K562 (cell line): ENCODE data around the gene NAA80. TPM values are rescaled to one million over a fixed set of nuclear protein-coding genes. Genes with fewer than 3 reads are reported as not detected.

Source experiments
- BRD9 ChIP-seq: fragments of 450-650 bp; IDR thresholded peaks from 2 replicates; pipeline ENCODE4 v1.6.1; 2018; ENCODE audit warnings: low read depth; ENCODE audit not compliant: partially characterized antibody
- CHD7 ChIP-seq: fragments of 200-600 bp; sonication (generic); IDR thresholded peaks from one replicate; pipeline ENCODE4 v1.6.1; 2012; ENCODE audit warnings: mild to moderate bottlenecking, low read depth, low read length, inconsistent platforms
- CREM ChIP-seq: IDR thresholded peaks from 2 replicates; pipeline ENCODE4 v1.6.1; 2014; ENCODE audit warnings: antibody characterized with exemption, low read depth
- HCFC1 ChIP-seq: IDR thresholded peaks from 2 replicates; pipeline ENCODE4 v1.6.1; 2012; ENCODE audit warnings: low read depth, low read length, improper control_type of control experiment
- HMBOX1 ChIP-seq: sonication (generic); IDR thresholded peaks from 2 replicates; pipeline ENCODE4 v1.6.1; 2016
- HNRNPLL ChIP-seq: fragments of 200-400 bp; formaldehyde crosslinking; IDR thresholded peaks from 2 replicates; pipeline ENCODE4 v1.6.1; 2017; ENCODE audit warnings: low read length, low read depth, mild to moderate bottlenecking; ENCODE audit not compliant: poor library complexity, severe bottlenecking
- KDM5B ChIP-seq: fragments of 200-600 bp; sonication (generic); IDR thresholded peaks from 2 replicates; pipeline ENCODE4 v1.6.1; 2012; ENCODE audit warnings: low read depth, mild to moderate bottlenecking, moderate library complexity, low read length, control low read depth, inconsistent platforms; ENCODE audit not compliant: insufficient replicate concordance
- NBN ChIP-seq: fragments of 450-650 bp; IDR thresholded peaks from 2 replicates; pipeline ENCODE4 v1.6.1; 2016; ENCODE audit warnings: low read depth, mild to moderate bottlenecking
- NFIC ChIP-seq: fragments of 450-650 bp; IDR thresholded peaks from 2 replicates; pipeline ENCODE4 v1.6.1; 2017; ENCODE audit warnings: mild to moderate bottlenecking, inconsistent platforms
- PHF8 ChIP-seq: fragments of 200-600 bp; sonication (generic); IDR thresholded peaks from 2 replicates; pipeline ENCODE4 v1.6.1; 2012; ENCODE audit warnings: mixed run types, mild to moderate bottlenecking, inconsistent platforms, low read length, moderate library complexity, borderline replicate concordance
- PKNOX1 ChIP-seq: fragments of 450-650 bp; IDR thresholded peaks from 2 replicates; pipeline ENCODE4 v1.6.1; 2016
- SMAD1 ChIP-seq: fragments of 150-350 bp; IDR thresholded peaks from 2 replicates; pipeline ENCODE4 v1.6.1; 2014; ENCODE audit warnings: low read length, low read depth; ENCODE audit not compliant: partially characterized antibody
- ZBTB1 ChIP-seq: sonication (generic); formaldehyde crosslinking; IDR thresholded peaks from 2 replicates; pipeline ENCODE4 v1.8.1; 2023; ENCODE audit warnings: missing genetic modification reagents, low read depth, mild to moderate bottlenecking, borderline replicate concordance
- ZFP36 ChIP-seq: fragments of 150-350 bp; IDR thresholded peaks from 2 replicates; pipeline ENCODE4 v1.6.1; 2018; ENCODE audit warnings: low read length, low read depth; ENCODE audit not compliant: partially characterized antibody
- polyA plus RNA-seq, 8 experiments: library from polyadenylated mRNA; depleted of rRNA in 4 of 8; stranded (reverse) in 5 of 8; unstranded in 3 of 8; fragments of >200 nt; fragmentation: Nextera tagmentation in 2 of 8; fragmentation: Illumina TruSeq in 1 of 8; extraction: Ambion mirVana in 2 of 8; extraction: Trizol in 1 of 8; gene quantifications; 2 replicates each; pipeline versions ENCODE4 v1.2.1 to v1.2.3, GENCODE V29; 2011 to 2014; ENCODE audit warnings: inconsistent platforms in 1 of 8, missing spikeins in 1 of 8
- total RNA-seq, 7 experiments: library from RNA; depleted of rRNA in 6 of 7; stranded (reverse); fragments of >200 nt in 6 of 7; fragmentation: Illumina TruSeq in 2 of 7; extraction: Trizol in 2 of 7; gene quantifications; 2 replicates each; pipeline versions ENCODE4 v1.2.1 to v1.2.3, GENCODE V29; 2011 to 2021; ENCODE audit warnings: low replicate concordance in 1 of 7

NAA80 gene
- total and polyA plus RNA-seq, 9 of the 15 experiments (the other 6 are each of a cell fraction or from before 2014, with no cell fraction given) = 0.82 to 24.0 (median 8.6) TPM

GRCh38 chr3:50303013-50303815, 4.0 kb upstream of the NAA80 start, which contains the start of gene HYAL1 (continued):
- TF ChIP-seq CHD7 (no peak), BRD9 (no peak), PKNOX1 (peak; percentile 21; the same call in 1 of the 2 replicates), SMAD1 (no peak), PHF8 (peak; percentile 63; the same call in 1 of the 2 replicates), HNRNPLL (no peak), NBN (no peak), CREM (peak; percentile 23; the same call in 1 of the 2 replicates), KDM5B (peak; percentile 88), ZFP36 (peak; percentile 66), HCFC1 (peak; percentile 9; the same call in 1 of the 2 replicates), ZBTB1 (CRISPR knock-in tag) (no peak), NFIC (0 out of 2 replicates have a peak, but pooled peaks have one; percentile 7), HMBOX1 (no peak)
